ENCODE measurements around the gene CNTN4. TPM values are rescaled to one million over a fixed set of nuclear protein-coding genes. Genes with fewer than 3 reads are reported as not detected.

CNTN4 gene
- total and polyA plus RNA-seq, 2 donors (not counting 3 experiments of a cell fraction or from before 2014, with no cell fraction given) = not detected

- TF ChIP-seq POLR2A (IDR thresholded peaks at IDR 0.05; ENCODE audit: low read depth, low read length) (no peak), EZH2 (IDR thresholded peaks at IDR 0.05; ENCODE audit: borderline replicate concordance, low read depth, low read length, severe bottlenecking) (no peak), MYC (IDR thresholded peaks at IDR 0.05; ENCODE audit: low read depth, low read length) (no peak), POLR2AphosphoS5 (IDR thresholded peaks at IDR 0.05; ENCODE audit: insufficient read depth, low read depth, low read length) (no peak), JUN (IDR thresholded peaks at IDR 0.05; ENCODE audit: borderline replicate concordance, insufficient read depth, insufficient read length, low read depth) (no peak), CTCF (IDR thresholded peaks at IDR 0.05; ENCODE audit: extremely low read depth in 1 of 2, insufficient read depth in 1 of 2, low read depth in 1 of 2, low read length in 2 of 2) (no peak), FOS (IDR thresholded peaks at IDR 0.05; ENCODE audit: borderline replicate concordance, insufficient read depth, low read length) (no peak), GATA2 (IDR thresholded peaks at IDR 0.05; ENCODE audit: insufficient read depth, insufficient read length, low read depth, low read length) (no peak), MAX (IDR thresholded peaks at IDR 0.05; ENCODE audit: insufficient read depth, insufficient read length) (no peak)
- Histone ChIP-seq H3K9ac (replicated peaks; ENCODE audit: extremely low read depth, insufficient read depth, low read length) (no peak overlapping the region), H3K79me2 (ENCODE audit: control insufficient read depth, insufficient read depth, low read length) (no peaks in the 10 kb centered on the region), H3K9me3 (replicated peaks; ENCODE audit: control insufficient read depth, insufficient read depth, low read length) (no peaks in the 10 kb centered on the region), H2AFZ (ENCODE audit: low read depth, low read length) (no peak overlapping the region), H3K4me3 (replicated peaks in 1 of 3; ENCODE audit: insufficient read depth in 1 of 3, low read depth in 1 of 3, low read length in 3 of 3) (no peak overlapping the region), H3K27me3 (ENCODE audit: control insufficient read depth in 2 of 2, insufficient read depth in 2 of 2, low read length in 2 of 2) (no peaks in the 10 kb centered on the region), H3K9me1 (replicated peaks; ENCODE audit: control insufficient read depth, extremely low read depth, insufficient read depth, low read length) (no peaks in the 10 kb centered on the region), H3K36me3 (ENCODE audit: control insufficient read depth in 2 of 2, extremely low read depth in 1 of 2, insufficient read depth in 2 of 2, low read length in 2 of 2) (no peaks in the 10 kb centered on the region), H3K4me2 (ENCODE audit: insufficient read depth, low read length) (no peak overlapping the region), H3K4me1 (ENCODE audit: control insufficient read depth, extremely low read depth, insufficient read depth, low read length) (no peaks in the 10 kb centered on the region), H3K27ac (ENCODE audit: insufficient read depth, low read depth, low read length) (no peak overlapping the region), H4K20me1 (replicated peaks; ENCODE audit: control insufficient read depth, extremely low read depth, insufficient read depth, low read length) (no peaks in the 10 kb centered on the region)
- no TSS peak for BruUV-seq (replicated peaks)
- dilution Hi-C loops (cut with MboI; ENCODE audit: extremely low pct_ligation_motif_present, low sequenced_read_pairs) (no loop called here), intact Hi-C loops (cut with micrococcal nuclease) (no loop called here)
- FAIRE-seq (no peak), DNase-seq (ENCODE audit: low read depth, low spot score) (no peak)
- CTCF ChIA-PET = no interaction called here
- POLR2A ChIA-PET = no interaction called here
Observed at GRCh38 chr3:2984005-2984830, 885.6 kb downstream of the CNTN4 start.

All from endothelial cell of umbilical vein (primary cell).